ENCODE data around the gene CADM2. TPM values are rescaled to one million over a fixed set of nuclear protein-coding genes. Genes with fewer than 3 reads are reported as not detected.

CADM2 gene
- total RNA-seq, 1 experiment from 2014 or later: 10.9 TPM

GRCh38 chr3:85851071-85851470, 892.3 kb downstream of the CADM2 start:
- no peak overlapping the region for H3K4ac ChIP-seq (ENCODE audit: low read depth, low read length)
- Mint-ChIP-seq H3K27ac (no peak overlapping the region), H3K4me1 (peaks cover 2 to 6% of the 10 kb centered on the region in 2 experiments; a peak in 3 of 4 replicates), H3K36me3 (ENCODE audit: insufficient read depth in 1 of 3, low read depth in 3 of 3) (0 out of 7 replicates have a peak, but pooled peaks cover 0 to 3% (median 0%) of the 10 kb centered on the region in 3 experiments), H3K4me3 (no peak overlapping the region), H3K9me3 (peaks cover 0 to 2% of the 10 kb centered on the region in 2 experiments; a peak in 2 of 5 replicates), H3K27me3 (ENCODE audit: low read depth) (no peaks in the 10 kb centered on the region)
- no peak overlapping the region for H2BK5ac ChIP-seq (ENCODE audit: insufficient read length, low read length)
- DNase-seq: no peak
- no peak overlapping the region for H4K91ac ChIP-seq (ENCODE audit: insufficient read length, low read depth, low read length)
- H2BK12ac ChIP-seq (ENCODE audit: insufficient read length, low read depth, low read length): no peak overlapping the region
- H4K20me1 ChIP-seq (ENCODE audit: control insufficient read depth, insufficient read depth, insufficient read length): no peaks in the 10 kb centered on the region
- H3K27me3 ChIP-seq (ENCODE audit: insufficient read depth, low read length): no peaks in the 10 kb centered on the region
- H4K8ac ChIP-seq (replicated peaks; ENCODE audit: insufficient read length, low read depth, low read length): no peak overlapping the region
- no peak overlapping the region for H3T11ph ChIP-seq (ENCODE audit: low read length)
- H3K79me1 ChIP-seq (ENCODE audit: insufficient read depth, low read depth, low read length, poor library complexity, severe bottlenecking): no peaks in the 10 kb centered on the region
- H2AFZ ChIP-seq (ENCODE audit: low read length): no peak overlapping the region
- no peak overlapping the region for H3K56ac ChIP-seq (ENCODE audit: insufficient read length, low read depth, low read length)
- no peak overlapping the region for H4K5ac ChIP-seq (ENCODE audit: insufficient read length, low read depth, low read length)
- H3K4me1 ChIP-seq (ENCODE audit: insufficient read depth, low read length): no peaks in the 10 kb centered on the region
- no peaks in the 10 kb centered on the region for H3K79me2 ChIP-seq (ENCODE audit: insufficient read depth, low read length)
- no peak overlapping the region for H3K9ac ChIP-seq (ENCODE audit: extremely low read depth, insufficient read length, low read length)
- H3K27ac ChIP-seq (ENCODE audit: insufficient read length, low read depth, low read length): no peak overlapping the region
- no peak overlapping the region for H2BK20ac ChIP-seq (ENCODE audit: low read depth, low read length, poor library complexity, severe bottlenecking)
- H2BK120ac ChIP-seq (ENCODE audit: low read depth, low read length, poor library complexity, severe bottlenecking): no peak overlapping the region
- H2BK15ac ChIP-seq (ENCODE audit: low read depth, low read length): no peak overlapping the region
- H3K18ac ChIP-seq (ENCODE audit: insufficient read length, low read depth, low read length): no peak overlapping the region
- no peak overlapping the region for H3K4me2 ChIP-seq (ENCODE audit: insufficient read depth, insufficient read length, low read length)
- H3K9me3 ChIP-seq (ENCODE audit: control insufficient read depth, low read depth, low read length): no peaks in the 10 kb centered on the region
- no peak overlapping the region for H2AK5ac ChIP-seq (ENCODE audit: insufficient read length, low read length)
- H3K23me2 ChIP-seq (ENCODE audit: insufficient read length, low read depth, low read length, poor library complexity, severe bottlenecking): no peaks in the 10 kb centered on the region
- no peak overlapping the region for H3K23ac ChIP-seq (ENCODE audit: insufficient read length, low read depth, low read length)
- TF ChIP-seq CTCF (conservative IDR thresholded peaks at IDR 0.05): no peak
- H3K14ac ChIP-seq (ENCODE audit: insufficient read depth, low read length): no peak overlapping the region

Data from H9 (cell line).